Esophagus squamous epithelium (tissue), 4 donors: ENCODE measurements around the gene DENND1A.

Source experiments
- CTCF ChIP-seq, 6 experiments: fragments of 450-650 bp in 4 of 6; fragments of 200-600 bp in 2 of 6; sonication (generic) in 2 of 6; IDR thresholded peaks; one replicate each; pipeline ENCODE4 v1.5.1; 2016 to 2019; ENCODE audit warnings: antibody characterized with exemption in 6 of 6, mild to moderate bottlenecking in 4 of 6, moderate library complexity in 4 of 6
- POLR2A ChIP-seq, 4 donors: fragments of 450-650 bp; IDR thresholded peaks; one replicate each; pipeline ENCODE4 v1.6.1; 2017; ENCODE audit warnings: antibody characterized with exemption in 4 of 4, mild to moderate bottlenecking in 4 of 4, moderate library complexity in 3 of 4

GRCh38 chr9:123445116-123445515 lies 484.8 kb downstream of the DENND1A start:
- no peak for TF ChIP-seq CTCF (IDR thresholded peaks at IDR 0.05)
- TF ChIP-seq POLR2A (IDR thresholded peaks at IDR 0.05), result no peak
